BLaER1 (cell line): ENCODE data around the gene LRRC27.

Source experiments
- H3K27ac ChIP-seq: shearing (Covaris generic); formaldehyde crosslinking; 2 replicates; pipeline ENCODE4 v1.8.1; 2022
- H3K27me3 ChIP-seq: shearing (Covaris generic); formaldehyde crosslinking; 2 replicates; pipeline ENCODE4 v1.8.1; 2022
- H3K36me3 ChIP-seq: shearing (Covaris generic); formaldehyde crosslinking; 2 replicates; pipeline ENCODE4 v1.8.1; 2022
- H3K4me1 ChIP-seq: shearing (Covaris generic); formaldehyde crosslinking; 2 replicates; pipeline ENCODE4 v1.8.1; 2022
- H3K4me2 ChIP-seq: shearing (Covaris generic); formaldehyde crosslinking; 2 replicates; pipeline ENCODE4 v1.8.1; 2022
- H3K4me3 ChIP-seq: shearing (Covaris generic); formaldehyde crosslinking; 2 replicates; pipeline ENCODE4 v1.8.1; 2022
- H3K9ac ChIP-seq: shearing (Covaris generic); formaldehyde crosslinking; 2 replicates; pipeline ENCODE4 v1.8.1; 2022
- H3K9me3 ChIP-seq: shearing (Covaris generic); formaldehyde crosslinking; 2 replicates; pipeline ENCODE4 v1.8.1; 2022
- H4K20me1 ChIP-seq: shearing (Covaris generic); formaldehyde crosslinking; 2 replicates; pipeline ENCODE4 v1.8.1; 2022
- Cebpa-rat ChIP-seq: shearing (Covaris generic); IDR thresholded peaks from 2 replicates; pipeline ENCODE4 v1.8.1; 2022

Gene LRRC27

GRCh38 chr10:132301371-132302330 lies 30.3 kb upstream of the LRRC27 start:
- no peak overlapping the region for H3K27ac ChIP-seq
- no peak overlapping the region for H3K9ac ChIP-seq
- H3K4me1 ChIP-seq = peaks cover 84% of the 10 kb centered on the region
- H3K4me3 ChIP-seq = no peak overlapping the region
- no peak for TF ChIP-seq Cebpa-rat
- H3K9me3 ChIP-seq = peaks cover 13% of the 10 kb centered on the region
- H4K20me1 ChIP-seq = peaks cover 40% of the 10 kb centered on the region
- H3K4me2 ChIP-seq = peak overlapping the region; percentile 95
- H3K36me3 ChIP-seq = 0 out of 2 replicates have a peak, but pooled peaks cover 6% of the 10 kb centered on the region
- peaks cover 37% of the 10 kb centered on the region for H3K27me3 ChIP-seq

- Histone ChIP-seq H3K27me3 (peaks cover 47% of the 10 kb centered on the region), H3K27ac (no peak overlapping the region), H3K9me3 (peaks cover 17% of the 10 kb centered on the region), H3K9ac (no peak overlapping the region), H3K4me3 (no peak overlapping the region), H3K4me1 (peaks cover 82% of the 10 kb centered on the region), H4K20me1 (peaks cover 48% of the 10 kb centered on the region), H3K4me2 (peak overlapping the region; percentile 95), H3K36me3 (0 out of 2 replicates have a peak, but pooled peaks cover 6% of the 10 kb centered on the region)
- no peak for TF ChIP-seq Cebpa-rat
Measured at GRCh38 chr10:132302421-132303310, 29.3 kb upstream of the LRRC27 start.

- Histone ChIP-seq H3K36me3 (0 out of 2 replicates have a peak, but pooled peaks cover 6% of the 10 kb centered on the region), H3K9me3 (peaks cover 17% of the 10 kb centered on the region), H3K4me1 (peaks cover 76% of the 10 kb centered on the region), H3K27ac (no peak overlapping the region), H3K9ac (no peak overlapping the region), H4K20me1 (peaks cover 48% of the 10 kb centered on the region), H3K4me3 (no peak overlapping the region), H3K4me2 (peak overlapping the region; percentile 95), H3K27me3 (peaks cover 48% of the 10 kb centered on the region)
- TF ChIP-seq Cebpa-rat = no peak
Measured at GRCh38 chr10:132303361-132304115, 28.5 kb upstream of the LRRC27 start.

DNA sequence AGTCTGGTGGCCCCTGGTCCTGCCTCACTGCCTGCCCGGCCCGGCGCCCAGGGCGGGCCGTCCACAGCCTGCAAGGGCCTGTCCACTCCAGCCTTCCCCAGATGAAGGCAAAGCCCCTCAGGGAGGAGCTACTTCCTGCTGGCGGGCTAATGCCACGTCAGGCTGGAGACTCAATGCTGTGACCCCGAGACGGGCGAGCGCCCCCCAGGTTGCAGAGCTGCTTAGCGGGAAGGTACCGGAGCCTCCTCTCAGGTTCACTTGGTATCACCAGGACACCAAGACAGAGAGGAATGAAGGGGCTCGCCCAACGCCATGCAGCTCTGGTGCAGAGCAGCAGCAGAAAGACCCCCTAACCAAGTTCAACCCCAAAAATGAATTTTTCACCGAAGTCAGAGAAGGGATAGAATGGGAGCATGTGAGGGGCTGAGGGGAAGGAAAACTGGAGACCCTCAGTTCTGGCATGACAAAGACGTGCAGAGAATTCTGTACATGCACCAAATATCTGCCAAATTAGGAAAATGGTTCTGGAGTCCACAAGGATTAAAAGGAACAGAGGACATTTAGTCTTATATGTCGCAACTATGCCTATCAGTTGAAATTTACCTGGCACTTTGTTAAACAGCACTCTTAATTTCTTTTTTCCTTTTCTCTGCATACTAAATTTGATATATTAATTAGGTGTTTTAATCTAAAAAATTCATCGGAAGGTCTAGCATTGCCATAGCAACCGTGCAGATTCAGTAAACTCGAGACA lies 27.1 kb upstream of the LRRC27 start:
- Histone ChIP-seq H3K4me1 (peaks cover 76% of the 10 kb centered on the region), H3K9me3 (peaks cover 17% of the 10 kb centered on the region), H3K4me3 (no peak overlapping the region), H4K20me1 (peaks cover 56% of the 10 kb centered on the region), H3K36me3 (0 out of 2 replicates have a peak, but pooled peaks cover 6% of the 10 kb centered on the region), H3K4me2 (peak overlapping the region; percentile 95; the same call in 1 of the 2 replicates), H3K9ac (no peak overlapping the region), H3K27me3 (peaks cover 53% of the 10 kb centered on the region), H3K27ac (no peak overlapping the region)
- TF ChIP-seq Cebpa-rat = no peak

DNA sequence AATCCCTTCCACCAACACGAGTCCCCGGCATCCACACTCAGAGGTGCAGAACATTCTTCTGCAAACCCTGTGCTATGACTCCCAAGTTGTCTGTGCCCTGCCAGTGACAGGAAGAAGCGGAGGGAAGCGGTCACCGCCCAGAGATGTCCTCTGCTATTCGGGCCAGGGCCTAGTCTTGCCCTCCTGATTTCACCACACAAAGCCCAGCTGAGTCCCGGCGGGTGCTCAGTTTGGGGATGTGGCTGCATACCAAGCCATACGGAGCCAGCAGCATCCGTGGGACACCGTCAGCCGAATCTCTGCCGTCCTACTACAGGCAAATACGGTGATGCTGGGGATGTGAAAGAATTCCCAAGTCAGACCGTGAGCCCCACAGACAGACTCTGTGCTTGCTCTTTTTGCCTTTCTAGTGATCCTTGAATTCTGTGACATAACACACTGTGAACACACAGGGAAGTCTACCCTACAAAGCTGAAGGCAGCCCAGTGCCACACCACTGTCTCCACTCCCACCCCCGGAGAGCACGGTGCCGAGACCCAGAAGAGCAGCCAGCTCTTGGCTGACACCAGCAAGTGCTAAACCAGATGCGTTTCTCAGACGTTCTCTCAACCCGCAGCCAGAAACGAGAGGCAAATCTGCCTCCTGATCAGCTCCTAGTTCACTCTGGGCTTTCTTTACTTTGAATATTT lies 26.2 kb upstream of the LRRC27 start:
- TF ChIP-seq Cebpa-rat = no peak
- Histone ChIP-seq H3K27ac (no peak overlapping the region), H3K4me1 (peaks cover 76% of the 10 kb centered on the region), H4K20me1 (peaks cover 56% of the 10 kb centered on the region), H3K4me3 (no peak overlapping the region), H3K4me2 (no peak overlapping the region), H3K36me3 (0 out of 2 replicates have a peak, but pooled peaks cover 6% of the 10 kb centered on the region), H3K9me3 (peaks cover 17% of the 10 kb centered on the region), H3K9ac (no peak overlapping the region), H3K27me3 (peaks cover 53% of the 10 kb centered on the region)

GRCh38 chr10:132306343-132306685 lies 25.7 kb upstream of the LRRC27 start:
- no peak for TF ChIP-seq Cebpa-rat

GRCh38 chr10:132306864-132307751 lies 24.9 kb upstream of the LRRC27 start:
- 0 out of 2 replicates have a peak, but pooled peaks cover 6% of the 10 kb centered on the region for H3K36me3 ChIP-seq

More at GRCh38 chr10:132306343-132306685, 25.7 kb upstream of the LRRC27 start:
- peaks cover 53% of the 10 kb centered on the region for H3K27me3 ChIP-seq
- 0 out of 2 replicates have a peak, but pooled peaks cover 6% of the 10 kb centered on the region for H3K36me3 ChIP-seq
- peaks cover 72% of the 10 kb centered on the region for H3K4me1 ChIP-seq
- peaks cover 56% of the 10 kb centered on the region for H4K20me1 ChIP-seq
- no peak overlapping the region; the same call in 1 of the 2 replicates for H3K4me3 ChIP-seq
- no peak overlapping the region; the same call in 1 of the 2 replicates for H3K4me2 ChIP-seq
- no peak overlapping the region for H3K27ac ChIP-seq
- H3K9ac ChIP-seq = no peak overlapping the region
- H3K9me3 ChIP-seq = peaks cover 17% of the 10 kb centered on the region

More at GRCh38 chr10:132306864-132307751, 24.9 kb upstream of the LRRC27 start:
- H3K27me3 ChIP-seq = peaks cover 50% of the 10 kb centered on the region
- H3K4me1 ChIP-seq = peaks cover 64% of the 10 kb centered on the region
- peaks cover 17% of the 10 kb centered on the region for H3K9me3 ChIP-seq
- H3K9ac ChIP-seq = peak overlapping the region; percentile 64
- H3K4me3 ChIP-seq = peak overlapping the region; percentile 81
- peak overlapping the region; percentile 98 for H3K4me2 ChIP-seq
- peaks cover 53% of the 10 kb centered on the region for H4K20me1 ChIP-seq
- TF ChIP-seq Cebpa-rat = no peak
- H3K27ac ChIP-seq = no peak overlapping the region
